ENCODE data around the gene KCNMA1. TPM values are rescaled to one million over a fixed set of nuclear protein-coding genes. Genes with fewer than 3 reads are reported as not detected.
"Not testable (repeated sequence)": the region's sequence is repeated elsewhere in the genome, so short reads cannot be mapped to it uniquely, and the experiment has no call there.

KCNMA1 gene
- total and polyA plus RNA-seq, 7 experiments from 2014 or later, result 0.42 TPM; not detected in 6

- H3K36me3 ChIP-seq (ENCODE audit: control insufficient read depth in 2 of 3, insufficient read depth in 3 of 3, low read length in 3 of 3), result no peaks in the 10 kb centered on the region
- H3K27ac Mint-ChIP-seq, result no peak overlapping the region
- H3K27me3 ChIP-seq (ENCODE audit: control insufficient read depth in 2 of 2, insufficient read depth in 2 of 2, low read length in 2 of 2), result no peaks in the 10 kb centered on the region
- ChIA-PET POLR2A (no interaction called here), CTCF (no interaction called here)
- DNase-seq, result no peak
- no peak overlapping the region for H3K4me3 ChIP-seq (ENCODE audit: low read length)
- no peak overlapping the region for H3K27ac ChIP-seq (ENCODE audit: low read depth, low read length)
- no peak overlapping the region for H3K4me3 Mint-ChIP-seq
- intact Hi-C loops (cut with micrococcal nuclease), result no loop called here
- no peaks in the 10 kb centered on the region for H3K9me3 ChIP-seq (ENCODE audit: control insufficient read depth in 2 of 3, low read length in 3 of 3)
- no peak for ATAC-seq
- H3K36me3 Mint-ChIP-seq, result no peaks in the 10 kb centered on the region
- no peaks in the 10 kb centered on the region for H3K4me1 ChIP-seq (ENCODE audit: control insufficient read depth in 2 of 2, insufficient read depth in 2 of 2, low read length in 2 of 2)
- no peaks in the 10 kb centered on the region for H3K4me1 Mint-ChIP-seq
- H3K9me3 Mint-ChIP-seq, result no peaks in the 10 kb centered on the region
- H3K27me3 Mint-ChIP-seq, result peaks cover 0 to 6% (median 0%) of the 10 kb centered on the region in 5 donors
Measured at GRCh38 chr10:77417359-77417758, 220.2 kb downstream of the KCNMA1 start.

DNA sequence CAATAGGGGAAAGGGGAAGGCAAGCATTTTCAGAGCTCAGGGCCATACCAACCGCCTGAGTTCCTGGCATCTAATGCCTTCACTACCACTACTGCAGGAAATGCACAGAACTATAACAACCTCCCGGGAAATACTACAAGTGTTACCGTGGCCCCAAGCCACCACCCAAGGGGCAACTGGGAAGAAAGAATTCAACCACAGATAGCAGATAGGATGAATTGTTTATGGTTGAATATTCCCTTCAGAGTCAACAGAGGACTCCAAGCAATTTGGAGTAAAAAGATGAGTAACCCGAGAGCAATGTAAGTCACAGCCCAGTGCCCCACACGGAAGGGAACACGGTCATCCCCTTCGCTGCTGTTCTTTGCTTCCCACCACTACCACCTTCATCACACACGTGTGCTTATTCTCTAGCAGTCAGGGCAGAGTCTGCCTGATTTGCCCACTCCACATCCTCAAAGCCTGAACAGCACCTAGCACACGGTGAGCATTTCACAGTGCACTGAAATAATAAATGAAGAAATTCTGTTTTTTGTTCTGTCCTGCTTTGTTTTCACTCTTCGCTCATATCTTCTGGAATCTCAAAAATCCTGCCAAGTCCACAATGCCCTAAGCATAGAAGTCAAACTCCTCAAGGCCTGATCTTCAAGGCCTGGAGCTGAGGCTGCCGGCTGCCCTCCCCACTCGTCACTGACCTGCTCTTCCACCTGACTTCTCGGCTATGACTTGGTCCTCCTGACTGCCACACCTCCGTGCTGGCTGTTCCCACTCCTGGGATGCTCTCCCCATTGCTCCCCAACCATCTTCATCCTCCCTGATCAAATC, 221.1 kb downstream of the KCNMA1 start:
- no peaks in the 10 kb centered on the region for H3K36me3 Mint-ChIP-seq
- no peak overlapping the region for H3K27ac Mint-ChIP-seq
- ChIA-PET CTCF (no interaction called here), POLR2A (no interaction called here)
- no peaks in the 10 kb centered on the region for H3K9me3 Mint-ChIP-seq
- Histone ChIP-seq H3K9me3 (ENCODE audit: control insufficient read depth in 2 of 3, low read length in 3 of 3) (no peaks in the 10 kb centered on the region), H3K4me1 (ENCODE audit: control insufficient read depth in 2 of 2, insufficient read depth in 2 of 2, low read length in 2 of 2) (no peaks in the 10 kb centered on the region), H3K36me3 (ENCODE audit: control insufficient read depth in 2 of 3, insufficient read depth in 3 of 3, low read length in 3 of 3) (no peaks in the 10 kb centered on the region), H3K27me3 (ENCODE audit: control insufficient read depth in 2 of 2, insufficient read depth in 2 of 2, low read length in 2 of 2) (no peaks in the 10 kb centered on the region), H3K4me3 (ENCODE audit: low read length) (no peak overlapping the region), H3K27ac (ENCODE audit: low read depth, low read length) (no peak overlapping the region)
- no peak for DNase-seq
- ATAC-seq, result no peak
- H3K27me3 Mint-ChIP-seq, result peaks cover 0 to 6% (median 0%) of the 10 kb centered on the region in 5 donors
- intact Hi-C loops (cut with micrococcal nuclease), result no loop called here
- H3K4me3 Mint-ChIP-seq, result no peak overlapping the region
- H3K4me1 Mint-ChIP-seq, result no peaks in the 10 kb centered on the region

DNA sequence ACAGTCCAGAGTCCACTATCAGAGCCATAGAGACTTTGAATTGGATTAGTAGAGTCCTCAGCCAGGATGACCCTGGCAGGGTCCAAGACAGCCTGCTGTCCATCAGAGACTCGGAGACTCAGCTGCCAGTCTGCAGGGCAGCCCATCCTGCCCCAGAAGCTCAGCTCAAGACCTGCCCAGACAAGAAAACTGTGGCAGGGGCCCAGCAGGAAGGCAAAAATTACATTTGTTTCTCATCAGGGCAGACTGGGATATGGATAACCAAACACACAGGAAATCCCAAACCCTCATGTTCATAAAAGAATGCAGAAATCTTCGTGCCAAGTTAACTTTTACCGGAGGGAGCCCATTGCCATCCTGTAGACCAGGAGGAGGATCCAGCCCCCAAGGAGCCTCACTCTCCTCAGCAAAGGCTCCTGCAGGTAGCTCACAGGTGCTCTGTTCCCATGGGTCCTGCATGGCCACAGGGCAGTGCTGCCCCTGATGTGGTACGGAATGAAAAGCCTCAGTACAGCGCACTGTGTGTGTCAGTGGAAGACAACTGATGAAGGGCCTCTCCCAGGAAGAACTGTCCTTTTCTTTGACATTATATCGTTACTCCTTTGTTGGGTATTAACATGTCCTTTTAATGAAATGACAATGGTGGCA, 222.2 kb downstream of the KCNMA1 start:
- H3K4me1 Mint-ChIP-seq, result no peaks in the 10 kb centered on the region
- Histone ChIP-seq H3K9me3 (ENCODE audit: control insufficient read depth in 2 of 3, low read length in 3 of 3) (no peaks in the 10 kb centered on the region), H3K36me3 (ENCODE audit: control insufficient read depth in 2 of 3, insufficient read depth in 3 of 3, low read length in 3 of 3) (no peaks in the 10 kb centered on the region), H3K4me1 (ENCODE audit: control insufficient read depth in 2 of 2, insufficient read depth in 2 of 2, low read length in 2 of 2) (no peaks in the 10 kb centered on the region), H3K4me3 (ENCODE audit: low read length) (no peak overlapping the region), H3K27ac (ENCODE audit: low read depth, low read length) (no peak overlapping the region), H3K27me3 (ENCODE audit: control insufficient read depth in 2 of 2, insufficient read depth in 2 of 2, low read length in 2 of 2) (no peaks in the 10 kb centered on the region)
- ChIA-PET CTCF (no interaction called here), POLR2A (no interaction called here)
- H3K27ac Mint-ChIP-seq, result no peak overlapping the region
- H3K9me3 Mint-ChIP-seq, result no peaks in the 10 kb centered on the region
- DNase-seq, result no peak
- H3K4me3 Mint-ChIP-seq, result no peak overlapping the region
- intact Hi-C loops (cut with micrococcal nuclease), result no loop called here
- peaks cover 0 to 12% (median 0%) of the 10 kb centered on the region in 5 donors for H3K27me3 Mint-ChIP-seq
- no peaks in the 10 kb centered on the region for H3K36me3 Mint-ChIP-seq
- ATAC-seq, result no peak

DNA sequence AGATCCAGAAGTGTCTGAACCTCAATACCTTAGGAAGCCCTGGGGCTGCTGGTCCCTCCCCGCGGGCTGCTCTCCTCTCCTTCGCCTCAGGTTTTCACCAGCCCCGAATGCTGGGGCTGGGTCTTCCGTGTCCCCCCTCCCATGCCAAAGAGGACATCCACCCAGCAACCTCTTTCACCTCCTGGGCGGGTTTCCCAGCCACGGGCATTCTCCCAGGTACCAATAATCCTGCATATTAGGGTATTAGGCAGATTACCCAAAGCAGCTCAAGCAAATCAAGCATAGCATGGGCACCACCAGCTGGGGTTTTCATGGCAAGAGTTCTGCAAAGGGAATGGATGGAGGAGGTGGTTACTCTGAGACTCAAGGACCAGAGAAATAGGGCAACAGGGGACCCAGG, 224.4 kb downstream of the KCNMA1 start:
- no peaks in the 10 kb centered on the region for H3K36me3 Mint-ChIP-seq
- Histone ChIP-seq H3K9me3 (ENCODE audit: control insufficient read depth in 2 of 3, low read length in 3 of 3) (no peaks in the 10 kb centered on the region), H3K27me3 (ENCODE audit: control insufficient read depth in 2 of 2, insufficient read depth in 2 of 2, low read length in 2 of 2) (no peaks in the 10 kb centered on the region), H3K4me1 (ENCODE audit: control insufficient read depth in 2 of 2, insufficient read depth in 2 of 2, low read length in 2 of 2) (no peaks in the 10 kb centered on the region), H3K36me3 (ENCODE audit: control insufficient read depth in 2 of 3, insufficient read depth in 3 of 3, low read length in 3 of 3) (no peaks in the 10 kb centered on the region), H3K27ac (ENCODE audit: low read depth, low read length) (no peak overlapping the region), H3K4me3 (ENCODE audit: low read length) (no peak overlapping the region)
- H3K27me3 Mint-ChIP-seq, result peaks cover 0 to 19% (median 0%) of the 10 kb centered on the region in 5 donors
- POLR2A ChIA-PET, result no interaction called here
- no peaks in the 10 kb centered on the region for H3K4me1 Mint-ChIP-seq
- intact Hi-C loops (cut with micrococcal nuclease), result no loop called here
- H3K9me3 Mint-ChIP-seq, result peaks cover 0 to 2% (median 0%) of the 10 kb centered on the region in 11 donors
- CTCF ChIA-PET, result no interaction called here
- DNase-seq (no peak), ATAC-seq (no peak)
- no peak overlapping the region for H3K27ac Mint-ChIP-seq
- H3K4me3 Mint-ChIP-seq, result no peak overlapping the region

DNA sequence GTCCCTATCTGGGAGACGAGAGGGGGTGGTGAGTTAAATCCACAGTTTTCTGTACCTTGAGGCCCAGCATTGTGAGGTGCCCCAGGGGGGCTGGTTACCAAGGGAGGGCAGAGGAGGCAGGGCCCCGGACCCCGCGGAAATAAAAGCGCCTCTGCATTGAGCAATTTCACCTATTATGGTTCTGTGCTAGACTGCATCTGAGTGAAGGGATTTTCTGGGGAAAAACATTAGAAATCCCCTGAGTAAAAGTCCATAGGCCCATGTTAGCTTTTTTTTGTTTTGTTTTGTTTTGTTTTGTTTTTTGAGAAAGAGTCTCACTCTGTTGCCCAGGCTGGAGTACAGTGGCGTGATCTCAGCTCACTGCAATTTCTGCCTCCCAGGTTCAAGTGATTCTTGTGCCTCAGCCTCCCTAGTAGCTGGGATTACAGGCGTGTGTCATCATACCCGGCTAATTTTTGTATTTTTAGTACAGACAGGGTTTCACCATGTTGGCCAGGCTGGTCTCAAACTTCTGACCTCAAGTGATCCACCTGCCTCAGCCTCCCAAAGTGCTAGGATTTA, 225.0 kb downstream of the KCNMA1 start:
- H3K4me3 Mint-ChIP-seq; H3K27ac Mint-ChIP-seq; intact Hi-C loops (cut with micrococcal nuclease); H3K4me3 ChIP-seq (ENCODE audit: low read length); H3K4me1 ChIP-seq (ENCODE audit: control insufficient read depth in 2 of 2, insufficient read depth in 2 of 2, low read length in 2 of 2); H3K36me3 ChIP-seq (ENCODE audit: control insufficient read depth in 2 of 3, insufficient read depth in 3 of 3, low read length in 3 of 3); CTCF ChIA-PET; H3K4me1 Mint-ChIP-seq; H3K27ac ChIP-seq (ENCODE audit: low read depth, low read length); DNase-seq; H3K9me3 Mint-ChIP-seq; H3K9me3 ChIP-seq (ENCODE audit: control insufficient read depth in 2 of 3, low read length in 3 of 3); H3K27me3 ChIP-seq (ENCODE audit: control insufficient read depth in 2 of 2, insufficient read depth in 2 of 2, low read length in 2 of 2); H3K36me3 Mint-ChIP-seq; POLR2A ChIA-PET; ATAC-seq: not testable (repeated sequence)
- H3K27me3 Mint-ChIP-seq, result peaks cover 0 to 19% (median 0%) of the 10 kb centered on the region in 5 donors

GRCh38 chr10:77411805-77412204, 225.8 kb downstream of the KCNMA1 start:
- DNase-seq (no peak), ATAC-seq (no peak)
- peaks cover 0 to 2% (median 0%) of the 10 kb centered on the region in 11 donors for H3K9me3 Mint-ChIP-seq
- Histone ChIP-seq H3K9me3 (ENCODE audit: control insufficient read depth in 2 of 3, low read length in 3 of 3) (no peaks in the 10 kb centered on the region), H3K27me3 (ENCODE audit: control insufficient read depth in 2 of 2, insufficient read depth in 2 of 2, low read length in 2 of 2) (no peaks in the 10 kb centered on the region), H3K36me3 (ENCODE audit: control insufficient read depth in 2 of 3, insufficient read depth in 3 of 3, low read length in 3 of 3) (no peaks in the 10 kb centered on the region), H3K27ac (ENCODE audit: low read depth, low read length) (no peak overlapping the region), H3K4me3 (ENCODE audit: low read length) (no peak overlapping the region), H3K4me1 (ENCODE audit: control insufficient read depth in 2 of 2, insufficient read depth in 2 of 2, low read length in 2 of 2) (no peaks in the 10 kb centered on the region)
- H3K36me3 Mint-ChIP-seq, result no peaks in the 10 kb centered on the region
- CTCF ChIA-PET, result no interaction called here
- H3K4me1 Mint-ChIP-seq, result no peaks in the 10 kb centered on the region
- intact Hi-C loops (cut with micrococcal nuclease), result no loop called here
- POLR2A ChIA-PET, result no interaction called here
- no peak overlapping the region for H3K27ac Mint-ChIP-seq
- H3K27me3 Mint-ChIP-seq, result peaks cover 0 to 14% (median 0%) of the 10 kb centered on the region in 5 donors
- no peak overlapping the region for H3K4me3 Mint-ChIP-seq

Measured in naive thymus-derived CD4-positive, alpha-beta T cell (primary cell).